ENCODE measurements around the gene TMCO5A. TPM values are rescaled to one million over a fixed set of nuclear protein-coding genes. Genes with fewer than 3 reads are reported as not detected.

The TMCO5A gene
- total and polyA plus RNA-seq, 2 of the 13 experiments (the other 11 are each of a cell fraction or from before 2014, with no cell fraction given): not detected

GRCh38 chr15:37907136-37907535, 27.3 kb upstream of the TMCO5A start:
- peaks cover 0 to 4% of the 10 kb centered on the region in 2 experiments; a peak in 1 of 5 replicates for H3K27me3 ChIP-seq (ENCODE audit: control insufficient read depth in 1 of 2, insufficient read depth in 2 of 2, low read length in 2 of 2)
- no peak overlapping the region for H2AFZ ChIP-seq (ENCODE audit: low read length)
- H3K4me2 ChIP-seq (ENCODE audit: low read depth, low read length): no peak overlapping the region
- 6% methylated on average over 1 of the region's 1 CpG for WGBS (ENCODE audit: low lambda C conversion rate)
- no peaks in the 10 kb centered on the region for H3K9me3 ChIP-seq (ENCODE audit: low read length)
- POLR2A ChIA-PET: no interaction called here
- in situ Hi-C loops (cut with HindIII; ENCODE audit: extremely low pct_ligation_motif_present, low pct_unique_long_range_greater_than_20kb) (no loop called here), intact Hi-C loops (cut with micrococcal nuclease; ENCODE audit: unreplicated experiment) (no loop called here)
- CTCF ChIA-PET (ENCODE audit: low intra/inter-chr PET ratio, low total read pairs): no interaction called here
- FAIRE-seq: no peak
- no peak overlapping the region for H3K27ac ChIP-seq (ENCODE audit: extremely low read length, insufficient read depth, low read length)
- no peak for DNase-seq (ENCODE audit: low spot score)
- ATAC-seq: no peak
- no peaks in the 10 kb centered on the region for H4K20me1 ChIP-seq (ENCODE audit: insufficient read depth, low read length)
- no TSS peak for BruUV-seq (replicated peaks)
- no peaks in the 10 kb centered on the region for H3K79me2 ChIP-seq (ENCODE audit: insufficient read depth, low read length)
- H3K9ac ChIP-seq (ENCODE audit: insufficient read depth, low read depth, low read length): no peak overlapping the region
- no peaks in the 10 kb centered on the region for H3K36me3 ChIP-seq (replicated peaks in 1 of 2; ENCODE audit: control insufficient read depth in 1 of 2, insufficient read depth in 2 of 2, low read length in 2 of 2)
- no peaks in the 10 kb centered on the region for H3K4me1 ChIP-seq (ENCODE audit: insufficient read depth, low read length)
- H3K4me3 ChIP-seq (replicated peaks in 1 of 3; ENCODE audit: insufficient read depth in 1 of 3, low read depth in 2 of 3, low read length in 3 of 3): no peak overlapping the region
- TF ChIP-seq, protein P1, sequence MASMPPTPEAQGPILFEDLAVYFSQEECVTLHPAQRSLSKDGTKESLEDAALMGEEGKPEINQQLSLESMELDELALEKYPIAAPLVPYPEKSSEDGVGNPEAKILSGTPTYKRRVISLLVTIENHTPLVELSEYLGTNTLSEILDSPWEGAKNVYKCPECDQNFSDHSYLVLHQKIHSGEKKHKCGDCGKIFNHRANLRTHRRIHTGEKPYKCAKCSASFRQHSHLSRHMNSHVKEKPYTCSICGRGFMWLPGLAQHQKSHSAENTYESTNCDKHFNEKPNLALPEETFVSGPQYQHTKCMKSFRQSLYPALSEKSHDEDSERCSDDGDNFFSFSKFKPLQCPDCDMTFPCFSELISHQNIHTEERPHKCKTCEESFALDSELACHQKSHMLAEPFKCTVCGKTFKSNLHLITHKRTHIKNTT (CRISPR knock-in tag; IDR thresholded peaks at IDR 0.05): no peak
- TF ChIP-seq SATB2 (CRISPR knock-in tag; IDR thresholded peaks at IDR 0.05) (no peak), EHMT2 (IDR thresholded peaks at IDR 0.05; ENCODE audit: borderline replicate concordance, low read depth, low read length) (no peak), NCOR1 (IDR thresholded peaks at IDR 0.05; ENCODE audit: borderline replicate concordance, low read length) (no peak), GTF3A (CRISPR knock-in tag; conservative IDR thresholded peaks at IDR 0.05) (no peak), SALL2 (CRISPR knock-in tag; IDR thresholded peaks at IDR 0.05) (no peak), CC2D1A (CRISPR knock-in tag; IDR thresholded peaks at IDR 0.05) (no peak), TRIM22 (IDR thresholded peaks at IDR 0.05) (no peak), MXD4 (CRISPR knock-in tag; IDR thresholded peaks at IDR 0.05) (no peak), JARID2 (CRISPR knock-in tag; IDR thresholded peaks at IDR 0.05; ENCODE audit: insufficient replicate concordance) (no peak), THAP7 (CRISPR knock-in tag; IDR thresholded peaks at IDR 0.05) (no peak), ZNF816 (CRISPR knock-in tag; IDR thresholded peaks at IDR 0.05; ENCODE audit: borderline replicate concordance) (no peak)
- TF ChIP-seq, protein P2, sequence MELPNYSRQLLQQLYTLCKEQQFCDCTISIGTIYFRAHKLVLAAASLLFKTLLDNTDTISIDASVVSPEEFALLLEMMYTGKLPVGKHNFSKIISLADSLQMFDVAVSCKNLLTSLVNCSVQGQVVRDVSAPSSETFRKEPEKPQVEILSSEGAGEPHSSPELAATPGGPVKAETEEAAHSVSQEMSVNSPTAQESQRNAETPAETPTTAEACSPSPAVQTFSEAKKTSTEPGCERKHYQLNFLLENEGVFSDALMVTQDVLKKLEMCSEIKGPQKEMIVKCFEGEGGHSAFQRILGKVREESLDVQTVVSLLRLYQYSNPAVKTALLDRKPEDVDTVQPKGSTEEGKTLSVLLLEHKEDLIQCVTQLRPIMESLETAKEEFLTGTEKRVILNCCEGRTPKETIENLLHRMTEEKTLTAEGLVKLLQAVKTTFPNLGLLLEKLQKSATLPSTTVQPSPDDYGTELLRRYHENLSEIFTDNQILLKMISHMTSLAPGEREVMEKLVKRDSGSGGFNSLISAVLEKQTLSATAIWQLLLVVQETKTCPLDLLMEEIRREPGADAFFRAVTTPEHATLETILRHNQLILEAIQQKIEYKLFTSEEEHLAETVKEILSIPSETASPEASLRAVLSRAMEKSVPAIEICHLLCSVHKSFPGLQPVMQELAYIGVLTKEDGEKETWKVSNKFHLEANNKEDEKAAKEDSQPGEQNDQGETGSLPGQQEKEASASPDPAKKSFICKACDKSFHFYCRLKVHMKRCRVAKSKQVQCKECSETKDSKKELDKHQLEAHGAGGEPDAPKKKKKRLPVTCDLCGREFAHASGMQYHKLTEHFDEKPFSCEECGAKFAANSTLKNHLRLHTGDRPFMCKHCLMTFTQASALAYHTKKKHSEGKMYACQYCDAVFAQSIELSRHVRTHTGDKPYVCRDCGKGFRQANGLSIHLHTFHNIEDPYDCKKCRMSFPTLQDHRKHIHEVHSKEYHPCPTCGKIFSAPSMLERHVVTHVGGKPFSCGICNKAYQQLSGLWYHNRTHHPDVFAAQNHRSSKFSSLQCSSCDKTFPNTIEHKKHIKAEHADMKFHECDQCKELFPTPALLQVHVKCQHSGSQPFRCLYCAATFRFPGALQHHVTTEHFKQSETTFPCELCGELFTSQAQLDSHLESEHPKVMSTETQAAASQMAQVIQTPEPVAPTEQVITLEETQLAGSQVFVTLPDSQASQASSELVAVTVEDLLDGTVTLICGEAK (IDR thresholded peaks at IDR 0.05): no peak
- TF ChIP-seq, protein P2 (CRISPR knock-in tag; IDR thresholded peaks at IDR 0.05): no peak
